GM12892 (cell line): Measurements from ENCODE around the gene CYP4F22.

Source experiments
- POLR2A ChIP-seq: IDR thresholded peaks from 2 replicates; pipeline ENCODE4 v1.6.1; 2011; ENCODE audit warnings: low read depth, low read length, control low read depth
- POLR2AphosphoS5 ChIP-seq: IDR thresholded peaks from 2 replicates; pipeline ENCODE4 v1.6.1; 2011; ENCODE audit warnings: low read depth, low read length, control low read depth
- TAF1 ChIP-seq: IDR thresholded peaks from 2 replicates; pipeline ENCODE4 v1.6.1; 2011; ENCODE audit warnings: low read depth, mild to moderate bottlenecking, control low read depth, low read length, borderline replicate concordance

DNA sequence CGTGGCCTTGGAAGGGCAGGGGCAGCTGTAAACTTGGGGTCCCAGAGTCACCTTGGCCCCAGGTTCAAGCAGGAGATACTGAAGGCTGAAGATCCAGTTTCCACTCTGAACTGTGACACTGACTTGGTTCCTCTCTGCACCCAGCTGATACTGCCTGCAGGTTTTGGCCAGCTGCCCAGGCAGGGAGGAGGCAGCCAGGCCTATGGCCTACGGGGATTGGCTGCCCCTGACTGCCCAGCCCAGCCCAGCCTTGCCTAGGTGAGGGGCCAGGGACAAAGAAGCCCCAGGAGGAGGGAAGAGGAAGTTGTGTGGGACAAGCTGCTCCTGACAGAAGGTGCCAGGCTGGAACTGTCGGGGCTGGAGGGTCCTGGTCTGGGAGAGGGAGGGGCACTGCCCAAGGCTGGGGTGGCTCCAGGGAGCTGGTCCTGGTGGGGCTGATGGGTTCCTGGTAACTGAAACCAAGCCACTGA is 55.0 kb downstream of the CYP4F22 start:
- TF ChIP-seq POLR2A (no peak), POLR2AphosphoS5 (no peak), TAF1 (no peak)
